GM18526 (cell line): ENCODE results near the gene RGR.

Source experiments
- POLR2A ChIP-seq: IDR thresholded peaks from 3 replicates; pipeline ENCODE4 v1.6.1; 2011; ENCODE audit not compliant: insufficient read length; ENCODE audit errors: extremely low read depth

RGR gene

DNA sequence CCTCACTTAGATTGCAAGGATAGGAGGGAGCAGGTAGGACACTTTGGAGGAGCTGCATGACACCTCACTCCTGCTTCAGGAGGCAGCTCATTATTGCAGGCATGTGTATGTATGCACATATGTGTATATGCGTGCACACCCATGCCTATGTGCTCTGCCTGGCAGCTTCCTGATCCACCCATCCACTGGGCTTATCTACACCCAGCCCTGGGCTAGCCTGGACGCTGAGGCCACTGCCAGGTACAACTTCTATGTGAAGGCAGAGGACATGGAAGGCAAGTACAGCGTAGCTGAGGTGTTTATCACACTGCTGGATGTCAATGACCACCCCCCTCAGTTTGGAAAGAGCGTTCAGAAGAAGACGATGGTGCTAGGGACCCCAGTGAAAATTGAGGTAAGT lies 32.8 kb upstream of the RGR start:
- TF ChIP-seq POLR2A, result no peak

- TF ChIP-seq POLR2A, result no peak
These were observed 31.8 kb upstream of the RGR start for GRCh38 chr10:84213076-84213475.

DNA sequence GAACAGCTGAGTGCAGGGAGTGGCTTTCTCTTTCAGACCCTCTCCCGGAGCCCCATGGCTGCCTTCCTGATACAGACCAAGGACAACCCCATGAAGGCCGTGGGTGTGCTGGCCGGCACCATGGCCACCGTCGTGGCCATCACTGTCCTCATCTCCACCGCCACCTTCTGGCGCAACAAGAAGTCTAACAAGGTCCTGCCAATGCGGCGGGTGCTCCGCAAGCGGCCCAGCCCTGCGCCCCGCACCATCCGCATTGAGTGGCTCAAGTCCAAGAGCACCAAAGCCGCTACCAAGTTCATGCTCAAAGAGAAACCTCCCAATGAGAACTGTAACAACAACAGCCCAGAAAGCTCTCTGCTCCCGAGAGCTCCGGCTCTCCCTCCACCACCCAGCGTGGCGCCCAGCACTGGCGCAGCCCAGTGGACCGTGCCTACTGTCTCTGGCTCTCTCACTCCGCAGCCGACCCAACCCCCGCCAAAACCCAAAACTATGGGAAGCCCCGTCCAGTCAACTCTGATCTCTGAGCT lies 30.7 kb upstream of the RGR start:
- no peak for TF ChIP-seq POLR2A

DNA sequence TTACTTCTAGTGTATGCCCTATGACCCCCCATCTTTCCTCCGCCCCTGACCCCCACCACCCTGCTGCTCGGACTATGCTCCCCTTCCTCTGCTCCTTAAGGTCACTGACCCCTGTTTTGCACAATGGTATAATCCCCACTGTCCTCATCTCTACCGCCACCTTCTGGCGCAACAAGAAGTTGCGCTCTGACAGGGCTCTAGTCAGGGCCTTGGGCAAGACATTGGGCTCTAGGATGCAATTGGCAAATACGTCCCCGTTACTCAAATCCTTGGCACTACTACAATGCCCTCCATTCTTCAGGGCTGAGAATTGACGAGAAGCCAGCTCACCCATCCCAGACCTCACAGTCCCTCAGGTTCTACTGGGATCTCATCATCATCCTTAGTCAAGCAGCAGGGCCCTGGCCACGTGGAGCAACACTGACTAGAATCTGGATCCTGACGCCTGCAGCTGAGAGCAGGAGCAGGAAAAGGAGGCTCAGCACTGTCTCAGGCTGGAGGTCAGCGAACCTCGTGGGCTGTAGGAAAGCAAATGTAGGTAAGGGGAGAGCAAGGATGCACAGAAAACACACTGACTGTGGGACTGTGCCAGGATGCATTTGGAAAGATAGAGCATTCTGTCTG lies 30.1 kb upstream of the RGR start:
- no peak for TF ChIP-seq POLR2A

GRCh38 chr10:84216834-84217233 lies 28.0 kb upstream of the RGR start:
- no peak for TF ChIP-seq POLR2A

- TF ChIP-seq POLR2A, result no peak
These were observed 27.1 kb upstream of the RGR start for GRCh38 chr10:84217746-84218145.

DNA sequence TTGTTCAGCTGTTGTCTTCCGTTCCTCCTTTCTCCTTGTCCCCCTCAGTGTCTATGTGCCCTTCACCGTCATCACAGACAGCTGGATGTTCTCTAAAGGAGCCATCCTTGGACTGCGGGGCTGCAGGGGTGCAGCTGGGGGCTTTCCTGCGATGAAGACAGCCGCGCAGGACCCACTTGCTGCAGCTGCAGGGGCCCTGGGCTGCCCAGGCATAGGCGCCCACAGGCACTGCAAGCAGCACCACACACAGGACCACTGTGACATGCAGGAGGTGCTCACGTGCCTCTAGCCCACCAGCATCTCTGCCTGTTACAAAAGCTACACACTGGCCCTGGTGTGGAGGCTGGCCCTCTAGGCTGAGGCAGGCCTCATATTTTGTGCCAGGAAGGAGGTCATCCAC lies 22.9 kb upstream of the RGR start:
- no peak for TF ChIP-seq POLR2A

- no peak for TF ChIP-seq POLR2A
These were observed 20.3 kb upstream of the RGR start for GRCh38 chr10:84224411-84225028.

DNA sequence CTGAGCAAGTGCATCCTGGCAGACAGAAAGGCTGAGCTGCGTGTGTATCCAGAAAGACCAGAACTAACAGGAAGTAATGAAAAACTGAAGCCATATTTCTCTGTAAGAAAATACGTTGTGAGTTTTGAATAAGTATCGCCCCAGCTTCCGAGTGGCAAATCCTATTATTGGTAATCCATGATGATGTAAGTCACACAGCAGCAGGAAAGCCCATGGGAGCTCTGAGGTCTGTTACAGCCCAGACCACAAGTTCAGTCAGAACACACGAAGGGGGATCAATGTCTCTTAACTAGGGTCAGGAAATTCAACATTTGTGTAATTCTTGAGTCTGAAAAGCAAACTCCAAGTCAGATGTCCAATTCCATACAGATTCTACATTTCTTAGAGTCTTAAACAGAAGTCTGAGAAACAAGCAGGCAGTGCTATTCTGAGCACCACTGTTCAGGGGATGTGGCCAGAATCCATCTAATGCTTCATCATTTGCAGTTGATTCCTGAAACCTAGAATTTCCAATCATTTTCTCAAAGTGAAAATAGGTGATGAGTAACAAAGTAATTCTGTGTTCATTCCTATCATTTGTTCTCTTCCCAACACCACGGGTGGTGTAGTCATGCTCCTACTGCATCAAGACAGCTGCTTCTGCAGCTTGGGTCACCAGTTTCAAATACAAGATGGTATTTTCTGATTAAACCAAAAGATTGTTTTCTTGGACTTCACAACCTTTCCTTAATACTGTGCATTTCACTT lies 19.3 kb upstream of the RGR start, which contains the start of gene LRIT2:
Gene LRIT2, minus strand, starts transcription at position 118 of the 747 bp plus-strand sequence. Its CDS starts 24 bp downstream, at position 94.
- no peak for TF ChIP-seq POLR2A

GRCh38 chr10:84226616-84227015 lies 18.2 kb upstream of the RGR start:
- TF ChIP-seq POLR2A, result no peak

DNA sequence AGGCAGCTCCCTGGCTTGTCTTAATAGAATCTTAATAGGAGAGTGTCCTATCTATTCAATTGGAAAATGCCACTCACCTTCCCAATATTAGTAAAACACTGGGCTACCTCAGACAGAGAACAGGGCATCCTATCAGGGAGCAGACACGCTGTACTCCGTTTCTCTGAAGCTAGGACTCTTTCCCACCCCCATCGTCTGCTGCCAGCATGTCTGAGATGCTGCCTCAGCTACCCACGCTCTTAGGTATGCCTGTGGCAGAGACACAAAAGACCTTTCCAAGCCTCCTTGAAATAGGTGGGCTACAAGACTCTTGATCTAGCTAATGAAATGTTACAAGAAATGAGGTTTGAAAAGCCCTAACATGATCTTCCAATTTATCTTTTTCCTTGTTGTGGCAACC lies 17.0 kb upstream of the RGR start:
- no peak for TF ChIP-seq POLR2A

- no peak for TF ChIP-seq POLR2A
These were observed 14.5 kb upstream of the RGR start for GRCh38 chr10:84230359-84230758.

DNA sequence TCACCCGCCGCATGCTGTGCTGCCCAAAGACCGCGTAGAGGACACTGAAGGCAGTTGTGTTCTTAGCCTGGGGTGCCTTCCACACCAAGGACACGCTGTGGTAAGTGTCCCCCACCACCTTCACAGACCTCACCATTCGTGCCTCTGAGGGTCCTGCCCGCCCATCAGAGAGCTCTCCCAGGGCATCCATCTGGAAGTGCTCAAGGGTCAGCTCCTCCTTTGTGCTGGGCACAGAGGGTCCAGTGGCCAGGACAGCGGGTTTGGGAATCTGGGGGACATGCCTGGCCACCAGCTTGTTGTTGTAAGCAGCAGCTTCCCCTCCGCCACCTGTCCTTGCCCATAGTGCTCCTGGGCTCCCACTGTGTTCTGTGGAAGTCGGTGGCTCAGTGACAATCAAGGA lies 12.5 kb upstream of the RGR start:
- TF ChIP-seq POLR2A, result no peak

DNA sequence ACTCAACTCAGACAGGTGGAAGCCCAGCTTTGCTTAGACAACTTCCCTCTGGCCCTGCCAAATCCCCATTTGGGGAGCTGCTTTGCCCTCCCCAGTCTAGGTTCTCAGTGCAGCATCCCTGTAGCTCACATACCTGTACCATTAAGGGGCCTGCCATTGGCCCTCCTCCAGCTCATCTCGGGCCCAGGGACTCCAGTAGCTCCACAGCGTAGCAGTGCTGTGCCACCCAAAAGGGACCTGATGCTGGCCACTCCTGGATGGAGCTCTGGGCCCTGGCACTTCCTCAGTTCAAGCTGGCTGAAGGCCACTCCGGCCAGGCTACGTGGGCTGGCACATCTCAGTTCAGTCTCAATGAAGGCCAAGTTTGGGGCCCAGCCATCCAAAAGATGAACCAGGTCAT lies 10.9 kb upstream of the RGR start:
- TF ChIP-seq POLR2A, result no peak

DNA sequence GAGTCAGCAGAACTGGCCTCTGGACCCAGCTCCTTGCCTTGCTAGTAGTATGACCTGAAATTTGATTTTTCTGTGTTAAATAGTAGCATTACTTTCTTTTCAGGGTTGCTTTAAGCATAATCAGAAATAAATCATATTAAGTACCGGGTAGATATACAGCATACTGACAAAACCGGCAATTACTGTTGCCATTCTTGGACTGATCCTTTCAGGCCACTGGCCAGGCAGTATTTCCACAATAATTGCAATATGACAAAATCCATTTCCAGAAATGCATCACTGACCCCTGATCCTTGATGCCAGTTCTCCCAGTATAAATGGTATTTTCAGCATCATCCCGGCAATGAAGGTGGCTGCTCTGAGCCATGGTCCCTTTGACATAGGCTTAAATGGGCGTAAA lies 10.4 kb upstream of the RGR start:
- no peak for TF ChIP-seq POLR2A

DNA sequence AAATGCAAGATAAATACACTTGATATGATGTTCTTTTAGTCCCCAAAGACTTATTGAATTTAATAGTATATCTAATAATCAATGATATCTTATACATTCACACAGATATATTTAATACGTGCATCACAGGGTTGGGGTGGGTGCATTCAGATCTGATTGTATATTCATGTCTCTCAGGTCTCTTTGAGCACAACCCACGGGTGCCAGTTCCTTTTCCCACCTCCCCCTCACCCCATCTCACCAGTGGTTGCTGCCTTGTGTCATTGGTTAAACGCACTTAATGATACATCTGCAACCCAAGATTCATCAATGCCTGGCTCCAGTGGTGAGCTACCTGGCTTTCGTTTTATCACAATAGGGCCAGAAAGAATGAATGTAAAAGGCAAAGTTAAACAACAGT lies 9.8 kb upstream of the RGR start:
- TF ChIP-seq POLR2A, result no peak

DNA sequence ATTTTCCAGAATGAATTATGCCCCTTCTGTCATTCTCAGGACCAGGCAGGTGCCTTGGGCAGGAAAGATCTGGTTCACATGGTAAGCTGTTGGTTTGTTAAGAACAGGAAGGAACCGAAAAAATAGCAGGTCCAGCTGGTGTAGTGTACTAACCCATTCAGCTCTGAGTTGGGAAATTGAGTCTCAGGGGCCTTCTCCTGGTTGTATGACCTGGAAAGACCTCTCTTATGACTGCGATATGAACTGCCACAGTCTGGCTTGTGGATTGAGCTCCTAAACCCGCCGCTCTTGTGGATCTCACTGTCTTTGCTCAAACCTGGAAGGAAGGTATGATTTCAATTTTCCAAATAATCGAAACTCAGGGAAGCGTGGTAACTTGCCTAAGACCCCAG lies 8.1 kb upstream of the RGR start:
- TF ChIP-seq POLR2A, result no peak
